Amniotic epithelial cell (primary cell): ENCODE data around the gene E2F3.

Experiments used
- DNase-seq: peaks from one replicate; pipeline ENCODE4 v3.0.0-alpha.2; 2010; ENCODE audit warnings: low read depth

The E2F3 gene

GRCh38 chr6:20533746-20534294 is 132.1 kb downstream of the E2F3 start:
- DNase-seq, result no peak

- DNase-seq, result peak; percentile 91
Observed at GRCh38 chr6:20534295-20535262, 132.9 kb downstream of the E2F3 start, which contains the start of gene CDKAL1. Gene CDKAL1, plus strand, starts transcription at chr6:20534457. Its CDS starts 11,894 bp downstream, at chr6:20546351.

- DNase-seq, result no peak
Observed at GRCh38 chr6:20538131-20538662, 136.5 kb downstream of the E2F3 start.

GRCh38 chr6:20538907-20539306 is 137.2 kb downstream of the E2F3 start:
- DNase-seq, result no peak

DNA sequence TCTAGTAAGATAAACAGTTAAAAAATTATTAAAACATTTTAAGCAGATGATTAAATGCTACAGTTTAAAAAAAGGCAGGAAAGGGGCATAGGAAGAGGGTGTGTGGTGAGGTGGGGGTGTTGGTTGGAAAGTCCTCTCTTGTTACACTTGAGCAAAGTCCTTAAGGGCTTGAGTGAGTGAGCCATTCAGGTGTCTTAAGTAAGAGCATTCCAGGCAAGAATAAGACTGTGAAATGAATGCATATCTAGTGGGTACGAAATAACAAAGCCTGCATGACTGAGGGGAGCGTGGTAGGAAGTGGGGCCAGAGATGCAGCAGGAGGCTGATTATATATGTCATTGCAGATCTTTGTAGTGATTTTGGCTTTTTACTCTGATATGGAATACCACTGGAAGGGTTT is 137.7 kb downstream of the E2F3 start:
- no peak for DNase-seq

GRCh38 chr6:20540683-20541082 is 139.0 kb downstream of the E2F3 start:
- DNase-seq, result no peak

- no peak for DNase-seq
Observed at GRCh38 chr6:20541382-20541781, 139.7 kb downstream of the E2F3 start.

DNA sequence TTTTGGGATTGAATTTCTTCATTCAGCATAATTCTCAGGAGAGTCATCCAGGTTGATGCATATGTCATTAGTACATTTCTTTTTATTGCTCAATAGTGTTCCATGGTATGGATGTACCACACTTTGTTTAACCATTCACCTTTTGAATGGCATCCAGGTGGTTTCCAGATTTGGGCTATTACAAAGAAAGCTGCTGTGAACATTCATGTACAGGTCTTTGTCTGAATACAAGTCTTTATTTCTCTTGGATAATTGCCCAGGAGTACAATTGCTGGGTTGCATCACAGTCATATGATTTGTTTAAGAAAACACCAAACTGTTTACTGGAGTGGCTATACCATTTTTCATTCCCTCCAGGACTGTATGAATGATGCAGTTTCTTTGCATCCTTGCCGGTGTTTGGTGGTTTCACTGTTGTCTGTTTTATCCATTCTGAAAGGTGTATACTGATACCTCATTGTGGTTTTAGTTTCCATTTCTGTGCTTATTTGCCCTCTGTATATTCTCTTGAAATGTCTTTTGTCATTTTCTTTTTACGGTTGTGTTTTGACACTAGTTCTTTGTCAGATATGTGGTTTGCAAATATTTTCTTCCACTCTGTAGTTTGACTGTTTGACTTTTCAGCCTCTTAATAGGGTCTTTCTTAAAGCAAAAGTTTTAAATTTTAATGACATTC is 141.4 kb downstream of the E2F3 start:
- DNase-seq, result peak; percentile 83
